Ramos (cell line): ENCODE results near the gene ZSWIM4.
"Not testable (repeated sequence)": the region's sequence is repeated elsewhere in the genome, so short reads cannot be mapped to it uniquely, and the experiment has no call there.

Experiments used
- in situ Hi-C: fragments of 300-500 bp; cut with MboI; formaldehyde crosslinking; loops from one replicate; pipeline ENCODE4 v1.14.3; 2022; ENCODE audit warnings: low sequenced_read_pairs; ENCODE audit not compliant: unreplicated experiment

The ZSWIM4 gene

GRCh38 chr19:13846557-13847406, 51.5 kb downstream of the ZSWIM4 start:
- in situ Hi-C loops: no loop called here

DNA sequence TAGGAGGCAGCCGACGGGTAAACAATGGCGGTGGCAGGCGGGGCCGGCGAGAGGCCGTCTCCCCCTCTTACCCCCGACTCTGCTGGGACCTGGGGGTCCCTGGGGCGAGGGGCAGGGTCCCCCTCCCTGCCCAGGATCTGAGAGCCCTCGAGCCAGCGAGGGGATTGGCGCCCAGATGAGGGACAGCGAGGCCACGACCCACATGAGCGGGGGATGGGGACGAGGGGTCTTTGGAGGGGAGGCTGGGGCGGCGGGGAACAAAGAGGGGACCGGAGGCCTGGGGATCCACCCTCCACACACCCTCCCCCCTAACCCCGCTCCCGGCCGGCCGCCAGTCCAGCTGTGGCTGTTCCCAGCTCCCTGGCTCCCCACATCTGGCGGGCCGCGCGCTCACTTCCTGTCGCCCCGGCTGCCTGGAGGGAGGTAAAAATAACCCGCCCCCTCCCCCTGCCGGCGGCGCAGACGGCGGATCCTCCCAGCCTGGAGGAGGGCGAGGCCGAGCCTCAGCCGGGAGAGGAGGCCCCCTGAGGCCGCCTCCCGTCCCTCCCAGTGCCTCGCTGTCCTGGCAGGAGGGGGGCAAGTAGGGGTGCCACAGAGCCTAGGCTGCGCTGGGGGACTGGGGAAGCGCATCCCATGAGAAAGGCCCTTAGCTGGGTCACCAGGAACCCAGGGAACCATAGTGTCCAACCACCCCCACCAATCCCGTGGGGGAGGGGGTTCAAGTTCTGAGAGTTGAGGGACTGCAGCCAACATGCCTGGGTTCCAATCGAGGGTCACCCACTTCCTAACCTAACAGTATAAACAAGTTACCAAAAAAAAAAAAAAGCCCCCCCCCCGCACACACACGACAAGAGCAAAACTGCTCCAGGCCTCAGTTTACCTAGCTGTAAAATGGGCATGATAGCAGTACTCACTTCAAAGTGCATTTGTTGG, 52.4 kb downstream of the ZSWIM4 start:
- in situ Hi-C loops: no loop called here

DNA sequence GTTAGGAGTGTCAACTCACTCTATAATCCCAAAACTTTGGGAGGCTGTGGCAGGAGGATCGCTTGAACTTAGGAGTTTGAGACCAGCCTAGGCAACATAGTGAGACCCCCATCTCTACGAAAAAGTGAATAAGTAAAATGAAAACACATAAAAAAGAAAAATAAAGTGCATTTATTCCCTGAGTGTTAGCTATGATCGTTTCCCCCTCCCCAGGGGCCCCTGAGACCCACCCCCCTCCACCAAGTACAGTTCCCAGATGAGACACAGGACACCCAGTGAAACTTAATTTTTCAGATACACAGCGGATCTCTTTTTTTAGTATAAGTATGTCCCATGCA, 53.1 kb downstream of the ZSWIM4 start:
- in situ Hi-C loops: no loop called here

DNA sequence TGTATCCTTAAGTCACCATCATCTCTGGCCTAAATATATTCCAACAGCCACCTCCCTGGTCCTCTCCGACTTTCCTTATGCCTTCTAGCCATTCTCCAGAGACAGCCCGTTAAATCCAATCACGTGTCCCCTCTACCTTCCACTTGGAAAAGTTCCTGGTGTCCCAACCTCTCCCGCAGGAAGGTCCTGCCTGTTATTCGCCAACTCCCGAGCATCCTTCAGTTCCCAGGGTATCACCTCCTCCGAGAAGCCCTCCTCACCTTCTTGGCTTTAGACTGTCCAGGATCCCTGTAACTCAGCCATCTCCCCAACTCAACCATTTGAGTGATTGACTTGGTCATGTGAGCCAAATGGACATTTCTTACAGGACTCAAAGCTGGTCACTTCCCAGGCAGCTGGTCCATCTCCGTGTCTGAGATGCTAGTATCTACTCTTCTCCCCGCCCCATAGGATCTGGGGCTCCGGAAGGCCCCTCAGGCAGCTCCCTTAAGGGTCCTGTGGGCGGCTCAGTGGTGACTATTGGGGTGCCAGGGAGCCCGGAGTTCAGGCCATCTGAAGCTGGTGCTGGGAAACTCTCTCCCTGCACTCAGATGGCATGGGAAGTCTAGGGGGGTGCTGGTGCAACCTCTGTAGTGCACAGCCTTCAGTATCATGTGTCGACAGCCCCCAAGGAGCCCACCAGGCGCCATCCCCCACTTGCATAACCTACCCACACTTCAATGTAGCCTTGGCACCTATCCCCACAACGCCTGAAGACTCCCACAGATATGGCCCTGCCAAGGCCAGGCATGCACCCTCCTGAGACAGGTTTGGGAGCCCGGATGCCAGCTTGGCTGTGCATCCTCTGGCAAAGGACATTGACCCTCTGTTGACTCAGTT, 53.8 kb downstream of the ZSWIM4 start:
- in situ Hi-C loops: no loop called here

DNA sequence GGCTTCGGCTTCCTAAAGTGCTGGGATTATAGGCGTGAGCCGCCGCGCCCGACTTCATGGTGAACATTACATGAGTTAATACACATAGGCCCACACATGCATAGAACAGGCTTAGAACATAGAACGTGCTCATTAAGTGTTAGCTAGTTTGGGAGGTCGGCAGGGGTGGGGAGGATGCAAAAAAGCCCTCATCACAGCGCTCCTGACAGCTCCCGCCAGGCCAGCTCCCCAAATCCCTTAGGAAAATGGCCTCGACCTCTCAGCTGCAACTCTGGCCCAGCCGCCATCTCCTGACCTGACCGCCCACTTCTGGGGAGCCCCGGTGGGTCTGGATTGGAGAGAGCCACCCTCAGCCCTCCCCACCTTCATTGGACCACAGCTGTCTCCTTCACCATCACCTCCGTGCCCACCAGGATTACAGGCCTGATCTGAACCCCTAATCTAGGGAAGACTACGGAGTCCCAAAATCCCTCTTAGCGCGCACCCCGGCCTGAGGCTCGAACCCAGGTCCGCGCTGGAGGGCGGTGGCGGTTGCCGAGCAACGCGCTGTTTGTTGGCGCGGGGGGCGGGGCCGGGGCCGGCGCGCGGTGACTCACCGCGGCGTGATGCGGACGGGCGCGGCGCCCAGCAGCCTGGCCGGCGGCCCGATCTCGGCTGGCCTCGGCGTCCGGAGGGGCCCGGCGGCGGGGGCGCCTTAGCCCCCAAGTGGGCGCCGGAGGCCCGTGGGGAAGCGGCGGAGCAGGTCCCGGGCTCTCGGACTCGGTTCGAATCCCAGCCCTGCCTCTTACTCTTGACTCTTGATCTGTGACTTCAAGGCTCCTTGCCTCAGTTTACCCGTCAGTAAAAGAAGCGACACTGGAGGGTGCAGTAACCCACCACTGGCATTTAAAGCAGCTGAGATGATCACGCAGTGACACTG, 55.0 kb downstream of the ZSWIM4 start:
- in situ Hi-C loops: no loop called here

DNA sequence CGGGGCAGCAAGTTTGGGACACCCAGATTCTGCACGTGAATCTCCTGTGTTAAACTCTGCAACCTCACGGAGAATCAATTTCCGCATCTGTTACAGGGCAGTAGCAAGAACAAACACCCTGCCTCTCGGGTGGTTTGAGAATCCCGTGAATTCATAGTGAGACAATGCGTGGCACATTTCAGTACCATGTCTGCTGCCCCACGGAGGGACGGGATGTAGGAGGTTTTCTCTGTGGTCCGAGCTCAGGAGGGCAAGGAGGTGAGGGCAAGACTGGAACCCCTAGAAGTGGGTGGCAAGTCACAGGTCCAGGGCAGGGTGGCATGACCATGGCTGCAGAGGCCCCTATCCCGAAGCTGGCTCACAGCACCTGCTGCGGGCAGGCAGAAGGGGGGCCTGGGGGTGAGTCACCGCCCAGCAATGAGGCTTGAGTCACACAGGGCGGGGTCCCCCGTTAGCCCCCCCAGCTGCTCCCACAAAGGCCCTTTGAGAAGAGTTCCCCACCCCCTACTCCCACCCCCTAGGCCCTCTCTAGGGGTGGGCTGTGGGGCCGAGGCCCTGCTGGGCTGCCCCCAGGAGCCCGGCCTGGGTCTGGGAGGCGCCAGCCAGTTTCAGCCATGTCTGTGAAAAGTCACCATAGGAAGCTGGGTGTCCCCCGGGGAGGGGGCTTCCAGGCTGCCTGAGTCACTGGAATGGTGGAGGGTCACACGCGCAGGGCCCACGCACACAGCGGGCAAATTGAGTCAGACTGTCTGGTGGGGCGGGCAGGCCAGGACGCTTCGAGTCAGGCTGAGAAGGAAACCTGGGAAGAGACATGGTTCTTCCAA, 55.9 kb downstream of the ZSWIM4 start:
- in situ Hi-C loops: no loop called here

- in situ Hi-C loops: not testable (repeated sequence)
Measured at GRCh38 chr19:13851734-13852114, 56.5 kb downstream of the ZSWIM4 start.

DNA sequence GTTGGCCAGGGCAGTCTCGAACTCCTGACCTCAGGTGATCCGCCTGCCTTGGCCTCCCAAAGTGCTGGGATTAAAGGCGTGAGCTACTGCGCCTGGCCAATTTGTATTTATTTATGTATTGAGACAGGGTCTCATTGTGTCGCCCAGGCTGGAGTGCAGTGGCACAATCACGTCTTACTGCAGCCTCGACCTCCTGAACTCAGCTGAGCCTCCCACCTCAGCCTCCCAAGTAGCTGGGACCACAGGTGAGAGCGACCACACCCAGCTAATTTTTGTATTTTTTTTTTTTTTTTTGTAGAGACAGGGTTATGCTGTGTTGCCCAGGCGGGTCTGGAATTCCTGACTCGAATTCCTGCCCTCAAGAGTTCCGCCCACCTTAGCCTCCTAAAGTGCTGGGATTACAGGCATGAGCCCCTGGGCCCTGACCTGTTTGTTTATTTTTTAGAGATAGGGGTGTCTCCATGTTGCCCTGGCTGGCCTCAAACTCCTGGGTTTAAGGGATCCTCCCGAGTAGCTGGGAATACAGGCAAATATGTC, 57.0 kb downstream of the ZSWIM4 start:
- in situ Hi-C loops: not testable (repeated sequence)

DNA sequence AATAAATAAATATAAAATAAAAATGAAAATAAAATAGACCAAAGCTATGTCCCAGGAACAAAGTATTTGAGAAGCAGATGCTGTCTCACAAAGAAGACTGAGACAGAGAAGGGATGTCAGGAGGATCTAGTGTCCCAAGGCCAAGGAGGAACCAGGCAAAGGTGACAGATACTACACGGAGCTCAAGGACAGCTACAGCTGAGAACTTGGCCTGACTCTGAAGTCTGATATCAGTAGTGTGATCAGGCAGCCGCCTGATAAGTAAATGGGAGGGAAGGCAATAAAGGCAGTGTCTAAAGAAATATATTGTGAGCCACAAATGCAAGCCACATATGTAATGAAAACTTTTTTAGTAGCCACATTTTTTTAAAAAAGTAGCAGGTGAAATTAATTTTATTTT, 61.3 kb downstream of the ZSWIM4 start:
- in situ Hi-C loops: no loop called here

DNA sequence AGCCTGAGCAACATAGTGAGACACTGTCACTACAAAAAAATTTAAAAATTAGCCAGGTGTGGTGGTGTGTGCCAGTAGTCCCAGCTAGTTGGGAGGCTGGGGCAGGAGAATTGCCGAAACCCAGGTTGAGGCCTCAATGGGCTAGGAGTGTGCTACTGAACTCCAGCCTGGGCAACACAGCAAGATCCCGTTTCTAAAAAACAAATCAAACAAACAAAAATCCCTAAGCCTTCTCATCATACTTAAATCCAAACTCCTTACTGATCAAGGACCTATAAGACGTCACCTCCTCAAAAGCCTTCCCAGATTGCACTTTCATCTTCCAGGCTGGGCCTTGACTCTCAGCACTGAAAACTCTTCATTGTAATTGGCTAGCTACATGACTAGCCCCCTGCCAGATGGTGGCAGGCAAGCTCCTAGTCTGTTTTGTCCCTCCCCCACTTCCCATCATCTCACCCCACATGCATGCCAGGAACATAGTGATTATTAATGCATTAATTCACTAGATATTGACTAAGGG, 64.2 kb downstream of the ZSWIM4 start:
- in situ Hi-C loops: no loop called here

DNA sequence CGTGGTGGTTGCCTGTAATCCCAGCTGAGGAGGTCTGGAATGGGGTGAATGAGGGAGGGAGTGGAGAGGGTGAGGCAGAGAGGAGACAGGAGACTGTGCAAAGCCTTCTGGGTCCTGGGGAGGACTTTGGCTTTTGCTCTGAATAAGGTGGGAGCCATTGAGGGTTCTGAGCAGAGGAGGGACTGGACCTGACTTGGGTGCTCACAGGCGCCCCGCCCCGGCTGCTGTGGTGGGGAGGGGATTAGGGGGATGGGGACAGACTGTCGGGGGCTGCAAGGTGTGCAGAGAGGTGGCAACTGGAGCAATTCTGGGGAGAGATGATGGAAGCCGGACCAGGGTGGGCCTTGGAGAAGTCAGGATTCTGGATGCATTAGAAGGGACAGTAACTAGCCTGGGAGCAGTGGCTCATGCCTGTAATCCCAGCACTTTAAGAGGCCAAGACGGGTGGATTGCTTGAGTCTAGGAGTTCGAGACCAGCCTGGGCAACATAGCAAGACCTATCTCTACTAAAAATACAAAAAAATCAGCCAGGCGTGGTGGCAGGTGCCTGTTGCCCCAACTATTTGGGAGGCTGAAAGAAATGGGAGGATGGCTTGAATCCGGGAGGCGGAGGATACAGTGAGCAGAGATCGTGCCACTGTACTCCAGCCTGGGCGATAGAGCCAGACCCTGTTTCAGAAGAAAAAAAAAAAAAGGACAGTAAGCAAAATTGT, 65.6 kb downstream of the ZSWIM4 start:
- in situ Hi-C loops: loop anchor here (5.0 kb wide), 2 partner anchors 79 to 259 kb away; no protein-coding TSS in a partner anchor

- in situ Hi-C loops: loop anchor here (5.0 kb wide), 2 partner anchors 79 to 259 kb away; no protein-coding TSS in a partner anchor
Measured at GRCh38 chr19:13861392-13861713, 66.1 kb downstream of the ZSWIM4 start.

- in situ Hi-C loops: loop anchor here (5.0 kb wide), 2 partner anchors 80 to 260 kb away; no protein-coding TSS in a partner anchor
Measured at GRCh38 chr19:13861714-13862531, 66.7 kb downstream of the ZSWIM4 start.

GRCh38 chr19:13864046-13864666, 68.9 kb downstream of the ZSWIM4 start:
- in situ Hi-C loops: loop anchor here (5.0 kb wide), 2 partner anchors 82 to 262 kb away; no protein-coding TSS in a partner anchor

DNA sequence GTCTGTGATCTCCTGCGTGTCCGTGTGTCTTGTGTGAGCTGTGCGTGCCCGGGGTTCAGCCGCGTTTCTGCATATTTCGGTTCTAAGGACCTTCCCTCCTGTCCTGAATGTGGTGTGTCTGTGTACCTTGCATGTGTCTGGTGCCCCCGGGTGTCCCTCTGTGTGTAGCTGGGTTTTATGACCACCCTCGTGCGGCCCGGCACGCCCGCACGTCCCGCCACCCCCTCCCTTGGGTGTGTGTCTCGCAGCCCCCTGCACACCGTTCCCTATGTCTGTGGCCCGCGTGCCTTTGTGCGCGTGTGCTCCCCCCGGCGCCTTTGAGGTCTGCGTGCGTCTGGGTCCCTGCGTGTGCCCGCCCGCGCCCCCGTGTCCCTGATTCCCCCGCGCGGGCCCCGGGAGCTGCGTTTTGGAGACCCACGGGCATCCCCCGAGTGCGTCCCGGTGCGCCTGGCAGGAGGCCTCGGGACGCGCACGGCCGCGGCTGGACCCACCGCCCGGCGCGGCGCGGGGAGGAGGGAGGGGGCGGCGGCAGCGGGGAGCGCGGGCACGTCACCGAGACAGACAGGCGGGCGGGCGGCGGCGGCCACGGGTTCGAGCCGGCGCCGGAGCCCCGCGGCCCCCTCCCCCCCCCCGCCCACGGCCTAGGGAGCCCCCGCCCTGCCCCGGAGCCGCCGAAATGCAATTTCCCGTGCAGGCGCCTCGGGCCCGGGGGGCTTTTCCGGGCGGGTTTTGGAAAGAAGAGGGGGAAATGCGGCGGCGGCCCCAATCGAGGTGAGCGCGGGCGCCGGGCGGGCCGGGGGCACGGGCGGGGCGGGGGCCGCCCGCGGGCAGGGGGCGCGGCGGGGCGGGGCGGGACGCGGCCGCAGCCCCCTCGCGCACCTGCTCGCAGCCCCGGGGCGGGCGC, 69.7 kb downstream of the ZSWIM4 start:
- in situ Hi-C loops: loop anchor here (5.0 kb wide), 2 partner anchors 83 to 263 kb away; no protein-coding TSS in a partner anchor
